ENCODE measurements around the gene NAA80. TPM values are rescaled to one million over a fixed set of nuclear protein-coding genes. Genes with fewer than 3 reads are reported as not detected.

Gene NAA80
- total and polyA plus RNA-seq, 2 donors (not counting 3 experiments of a cell fraction or from before 2014, with no cell fraction given) = 9.0 to 13.1 TPM

DNA sequence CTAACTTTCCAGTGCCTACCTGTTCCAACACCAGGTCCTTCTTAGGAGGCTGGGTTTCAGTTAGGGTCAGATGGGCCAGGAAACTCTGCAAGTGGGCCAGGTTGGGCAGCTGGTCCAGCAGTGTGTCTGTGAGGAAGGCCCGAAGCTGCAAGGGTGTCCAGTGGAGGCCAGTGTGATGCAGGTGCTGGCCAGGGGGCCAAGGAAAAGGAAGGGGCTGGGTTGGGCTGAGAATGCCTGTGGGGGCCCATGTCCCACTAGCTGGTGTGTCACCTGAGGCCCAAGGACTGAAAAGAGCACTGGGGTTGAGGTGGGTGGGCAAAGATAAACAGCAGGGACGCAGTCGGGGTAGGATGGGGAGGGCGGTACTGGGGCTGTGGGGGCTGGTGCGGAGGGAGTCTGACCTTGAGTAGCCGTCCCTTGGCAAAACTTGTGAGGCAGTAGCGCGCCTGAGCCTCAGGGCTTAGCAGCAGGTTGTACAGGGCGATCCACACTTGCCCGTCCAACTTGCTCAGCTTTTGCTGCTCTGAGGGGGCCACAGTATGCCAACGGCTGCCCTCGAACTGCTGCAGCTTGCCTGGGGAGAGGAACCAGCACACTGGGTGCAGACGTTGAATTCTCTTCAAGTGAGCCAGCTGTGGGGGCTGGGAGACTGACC, 42.9 kb upstream of the NAA80 start:
- CTCF ChIA-PET = interaction anchor here (1.1 kb wide), 1 partner anchor 200 kb away, joined by 5 read pairs; no protein-coding TSS in a partner anchor
- peaks cover 19% of the 10 kb centered on the region for H3K4me1 ChIP-seq (ENCODE audit: control insufficient read depth, extremely low read depth, insufficient read depth, low read length)

More for the DNA sequence above, 42.9 kb upstream of the NAA80 start:
- no peak overlapping the region for H2AFZ ChIP-seq (ENCODE audit: low read depth, low read length)
- intact Hi-C loops (cut with micrococcal nuclease) = no loop called here
- H3K4me3 ChIP-seq (replicated peaks in 1 of 3; ENCODE audit: insufficient read depth in 1 of 3, low read depth in 1 of 3, low read length in 3 of 3) = no peak overlapping the region
- FAIRE-seq (no peak), DNase-seq (ENCODE audit: low read depth, low spot score) (no peak)
- POLR2A ChIA-PET = no interaction called here
- H3K9me1 ChIP-seq (replicated peaks; ENCODE audit: control insufficient read depth, extremely low read depth, insufficient read depth, low read length) = no peaks in the 10 kb centered on the region
- H3K9me3 ChIP-seq (replicated peaks; ENCODE audit: control insufficient read depth, insufficient read depth, low read length) = no peaks in the 10 kb centered on the region
- no peak overlapping the region for H3K27ac ChIP-seq (ENCODE audit: insufficient read depth, low read depth, low read length)
- H4K20me1 ChIP-seq (replicated peaks; ENCODE audit: control insufficient read depth, extremely low read depth, insufficient read depth, low read length) = no peaks in the 10 kb centered on the region
- H3K79me2 ChIP-seq (ENCODE audit: control insufficient read depth, insufficient read depth, low read length) = peaks cover under 1% of the 10 kb centered on the region
- H3K27me3 ChIP-seq (ENCODE audit: control insufficient read depth in 2 of 2, insufficient read depth in 2 of 2, low read length in 2 of 2) = no peaks in the 10 kb centered on the region
- H3K4me2 ChIP-seq (ENCODE audit: insufficient read depth, low read length) = no peak overlapping the region
- no TSS peak for BruUV-seq (replicated peaks)
- no peak overlapping the region for H3K9ac ChIP-seq (replicated peaks; ENCODE audit: extremely low read depth, insufficient read depth, low read length)
- no peaks in the 10 kb centered on the region for H3K36me3 ChIP-seq (ENCODE audit: control insufficient read depth in 2 of 2, extremely low read depth in 1 of 2, insufficient read depth in 2 of 2, low read length in 2 of 2)
- no peak for TF ChIP-seq GATA2 (IDR thresholded peaks at IDR 0.05; ENCODE audit: insufficient read depth, insufficient read length, low read depth, low read length)
- no peak for TF ChIP-seq POLR2A (IDR thresholded peaks at IDR 0.05; ENCODE audit: low read depth, low read length)
- TF ChIP-seq CTCF (IDR thresholded peaks at IDR 0.05; ENCODE audit: extremely low read depth in 1 of 2, insufficient read depth in 1 of 2, low read depth in 1 of 2, low read length in 2 of 2) = no peak
- no peak for TF ChIP-seq MYC (IDR thresholded peaks at IDR 0.05; ENCODE audit: low read depth, low read length)
- TF ChIP-seq POLR2AphosphoS5 (IDR thresholded peaks at IDR 0.05; ENCODE audit: insufficient read depth, low read depth, low read length) = no peak
- dilution Hi-C loops (cut with MboI; ENCODE audit: extremely low pct_ligation_motif_present, low sequenced_read_pairs) = no loop called here

Data from endothelial cell of umbilical vein (primary cell).